SK-N-SH (cell line): ENCODE measurements around the gene BMP4. TPM values are rescaled to one million over a fixed set of nuclear protein-coding genes. Genes with fewer than 3 reads are reported as not detected.

Experiments
- CTCF ChIA-PET: fragments of 300-600, 350-600 bp; formaldehyde crosslinking; extraction: SDS; loops from one replicate; lab custom pipeline; 2021; lab: Yijun Ruan, JAX
- POLR2A ChIA-PET: fragments of 350-600 bp; sonication (Branson Sonifier 250); formaldehyde crosslinking; extraction: SDS; loops from one replicate; lab custom pipeline; 2020; ENCODE audit warnings: antibody characterized with exemption, inconsistent platforms; lab: Yijun Ruan, JAX
- DNase-seq: peaks from one replicate; pipeline ENCODE4 v3.0.0; 2012
- H2AFZ ChIP-seq: fragments of 200-600 bp; sonication (generic); 2 replicates; pipeline ENCODE4 v1.8.1; 2016; ENCODE audit warnings: antibody characterized with exemption, mild to moderate bottlenecking, low read depth
- H3F3A ChIP-seq: fragments of 200-600 bp; sonication (generic); replicated peaks from 2 replicates; pipeline ENCODE3; 2016; ENCODE audit warnings: antibody characterized with exemption, mild to moderate bottlenecking; ENCODE audit not compliant: insufficient read depth
- H3K27ac ChIP-seq, 2 experiments: fragments of 200-500 bp in 1 of 2; fragments of 200-600 bp in 1 of 2; sonication (Bioruptor generic) in 1 of 2; sonication (generic), shearing (Covaris generic) in 1 of 2; 2 replicates each; pipeline versions ENCODE4 v1.5.1 to v1.6.1; 2014 to 2016; ENCODE audit warnings: low read depth in 2 of 2, inconsistent platforms in 1 of 2, low read length in 1 of 2, mild to moderate bottlenecking in 1 of 2, mixed read lengths in 1 of 2
- H3K27me3 ChIP-seq: fragments of 200-600 bp; sonication (generic), shearing (Covaris generic); 2 replicates; pipeline ENCODE4 v1.6.1; 2016; ENCODE audit warnings: mixed run types; ENCODE audit not compliant: insufficient read depth
- H3K36me3 ChIP-seq, 2 experiments: fragments of 200-500 bp in 1 of 2; fragments of 200-600 bp in 1 of 2; sonication (Bioruptor generic) in 1 of 2; sonication (generic) in 1 of 2; replicated peaks in 1 of 2; 2 replicates each; pipeline versions ENCODE3 to v1.5.1; 2014 to 2016; ENCODE audit warnings: low read length in 1 of 2, mild to moderate bottlenecking in 1 of 2; ENCODE audit not compliant: insufficient read depth in 2 of 2, control insufficient read depth in 1 of 2
- H3K4me1 ChIP-seq, 2 experiments: fragments of 200-500 bp in 1 of 2; fragments of 200-600 bp in 1 of 2; sonication (Bioruptor generic) in 1 of 2; sonication (generic), shearing (Covaris generic) in 1 of 2; 2 replicates each; pipeline versions ENCODE4 v1.5.1 to v1.6.1; 2014 to 2016; ENCODE audit warnings: low read depth in 1 of 2, low read length in 1 of 2, mixed run types in 1 of 2; ENCODE audit not compliant: insufficient read depth in 2 of 2, control insufficient read depth in 1 of 2
- H3K4me2 ChIP-seq: fragments of 200-600 bp; sonication (generic), shearing (Covaris generic); 2 replicates; pipeline ENCODE4 v1.6.1; 2017; ENCODE audit warnings: mixed run types
- H3K4me3 ChIP-seq, 2 experiments: fragments of 200-500 bp in 1 of 2; fragments of 200-600 bp in 1 of 2; sonication (Bioruptor generic) in 1 of 2; sonication (generic), shearing (Covaris generic) in 1 of 2; 2 replicates each; pipeline versions ENCODE4 v1.5.1 to v1.8.1; 2014 to 2016; ENCODE audit warnings: low read depth in 2 of 2, inconsistent platforms in 1 of 2, low read length in 1 of 2, mild to moderate bottlenecking in 1 of 2, mixed read lengths in 1 of 2, moderate library complexity in 1 of 2
- H3K79me2 ChIP-seq: fragments of 200-600 bp; sonication (generic); 2 replicates; pipeline ENCODE4 v1.8.1; 2017; ENCODE audit warnings: mild to moderate bottlenecking; ENCODE audit not compliant: insufficient read depth
- H3K9ac ChIP-seq: fragments of 200-600 bp; sonication (generic); 2 replicates; pipeline ENCODE4 v1.6.1; 2017; ENCODE audit warnings: mixed run types
- H3K9me2 ChIP-seq: fragments of 200-600 bp; sonication (generic); 2 replicates; pipeline ENCODE4 v1.6.1; 2017; ENCODE audit warnings: mixed run types
- H3K9me3 ChIP-seq: fragments of 200-600 bp; sonication (generic); 2 replicates; pipeline ENCODE4 v1.6.1; 2017; ENCODE audit warnings: mixed run types, mild to moderate bottlenecking, moderate library complexity
- H4K20me1 ChIP-seq: fragments of 200-600 bp; sonication (generic); 2 replicates; pipeline ENCODE4 v1.6.1; 2017; ENCODE audit warnings: mild to moderate bottlenecking, mixed run types; ENCODE audit not compliant: insufficient read depth
- FOSL2 ChIP-seq: IDR thresholded peaks from 2 replicates; pipeline ENCODE4 v1.4.0; 2012; ENCODE audit warnings: low read depth, mild to moderate bottlenecking, moderate library complexity, borderline replicate concordance
- FOXM1 ChIP-seq: IDR thresholded peaks from 2 replicates; pipeline ENCODE4 v1.4.0; 2012; ENCODE audit warnings: low read depth, mild to moderate bottlenecking
- NRF1 ChIP-seq: IDR thresholded peaks from 2 replicates; pipeline ENCODE4 v1.6.1; 2012; ENCODE audit warnings: low read depth, mild to moderate bottlenecking, low read length
- POLR2AphosphoS5 ChIP-seq: IDR thresholded peaks from 2 replicates; pipeline ENCODE4 v1.6.1; 2012; ENCODE audit warnings: low read depth, low read length
- RCOR1 ChIP-seq: fragments of 150-350 bp; IDR thresholded peaks from 2 replicates; pipeline ENCODE4 v1.6.1; 2017; ENCODE audit warnings: antibody characterized with exemption, low read length
- SMC3 ChIP-seq: IDR thresholded peaks from 2 replicates; pipeline ENCODE4 v1.6.1; 2012; ENCODE audit warnings: low read depth, low read length, improper control_type of control experiment
- WGBS: methylation state at CpG from one replicate; pipeline ENCODE4 v1.1.6; 2017; ENCODE audit warnings: low lambda C conversion rate; 5-methylcytosine and 5-hydroxymethylcytosine counted together
- polyA plus RNA-seq, 3 experiments: library from polyadenylated mRNA; depleted of rRNA; stranded (reverse); fragments of >200 nt; gene quantifications; 2 replicates each; pipeline ENCODE4 v1.2.3, GENCODE V29; 2012
- TF ChIP-seq, protein P1 (sequence below): fragments of 150-350 bp; IDR thresholded peaks from 2 replicates; pipeline ENCODE4 v1.6.1; 2017; ENCODE audit warnings: antibody characterized with exemption, low read length, low read depth, borderline replicate concordance
- TF ChIP-seq, protein P2 (sequence below): IDR thresholded peaks from 2 replicates; pipeline ENCODE4 v1.6.1; 2012; ENCODE audit warnings: mild to moderate bottlenecking, low read depth, low read length, moderate library complexity

The BMP4 gene
- polyA plus RNA-seq, 1 of the 3 experiments (the other 2 are of a cell fraction), result not detected

DNA sequence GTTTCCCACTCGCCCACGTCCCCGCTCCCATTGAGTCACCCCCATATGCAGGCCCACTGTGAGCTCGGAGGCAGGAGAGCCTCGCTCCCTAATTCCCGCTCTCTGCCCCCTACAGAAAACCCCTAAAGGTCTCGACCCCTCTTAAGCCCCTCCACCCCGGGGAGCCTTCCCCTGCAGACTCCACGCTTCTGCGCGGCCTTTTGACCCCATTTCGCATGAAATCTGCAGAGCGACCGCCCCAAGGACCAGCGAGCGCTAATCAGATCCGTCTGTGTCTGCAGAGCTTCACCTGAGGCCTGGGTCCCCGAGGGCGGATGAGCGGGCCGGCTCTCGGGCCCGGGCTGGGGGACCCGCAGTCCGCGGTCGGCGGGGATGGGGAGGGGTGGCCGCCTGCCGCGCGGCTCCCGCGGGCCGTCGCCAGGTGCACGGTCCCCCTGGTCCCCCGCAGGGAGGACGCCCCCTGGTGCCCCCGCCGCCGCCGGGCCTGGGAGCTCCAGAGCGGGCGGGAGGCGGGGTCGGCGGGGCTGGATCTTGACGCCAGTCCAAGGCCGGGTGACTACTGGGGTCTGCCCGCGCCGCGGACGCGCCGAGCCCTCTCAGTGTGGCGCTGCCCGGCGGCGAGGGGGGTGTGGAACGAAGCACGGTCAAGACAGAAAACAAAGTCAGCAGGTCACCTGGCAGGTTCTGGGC, 10.1 kb downstream of the BMP4 start:
- DNase-seq, result peak; percentile 51
- no peaks in the 10 kb centered on the region for H3K9me3 ChIP-seq
- POLR2A ChIA-PET, result no interaction called here
- H3K9ac ChIP-seq, result no peak overlapping the region
- no peaks in the 10 kb centered on the region for H4K20me1 ChIP-seq
- H3K27ac ChIP-seq, result no peak overlapping the region
- H3K9me2 ChIP-seq, result no peaks in the 10 kb centered on the region
- H3K4me2 ChIP-seq, result no peak overlapping the region
- CTCF ChIA-PET, result interaction anchor here (1.0 to 1.6 kb wide), 5 partner anchors 11 to 401 kb away, joined by 3 to 4 read pairs (median 3); no protein-coding TSS in a partner anchor
- no peaks in the 10 kb centered on the region for H3K79me2 ChIP-seq
- H2AFZ ChIP-seq, result no peak overlapping the region
- H3K27me3 ChIP-seq, result peaks cover 73% of the 10 kb centered on the region
- 21% methylated on average over 24 of the region's 63 CpGs for WGBS
- no peaks in the 10 kb centered on the region; a peak in 1 of 4 replicates for H3K4me1 ChIP-seq
- H3F3A ChIP-seq, result no peaks in the 10 kb centered on the region
- no peak overlapping the region for H3K4me3 ChIP-seq
- TF ChIP-seq, protein P1, sequence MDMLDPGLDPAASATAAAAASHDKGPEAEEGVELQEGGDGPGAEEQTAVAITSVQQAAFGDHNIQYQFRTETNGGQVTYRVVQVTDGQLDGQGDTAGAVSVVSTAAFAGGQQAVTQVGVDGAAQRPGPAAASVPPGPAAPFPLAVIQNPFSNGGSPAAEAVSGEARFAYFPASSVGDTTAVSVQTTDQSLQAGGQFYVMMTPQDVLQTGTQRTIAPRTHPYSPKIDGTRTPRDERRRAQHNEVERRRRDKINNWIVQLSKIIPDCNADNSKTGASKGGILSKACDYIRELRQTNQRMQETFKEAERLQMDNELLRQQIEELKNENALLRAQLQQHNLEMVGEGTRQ, result no peak
- no peak for TF ChIP-seq POLR2AphosphoS5
- H3K36me3 ChIP-seq, result no peaks in the 10 kb centered on the region

DNA sequence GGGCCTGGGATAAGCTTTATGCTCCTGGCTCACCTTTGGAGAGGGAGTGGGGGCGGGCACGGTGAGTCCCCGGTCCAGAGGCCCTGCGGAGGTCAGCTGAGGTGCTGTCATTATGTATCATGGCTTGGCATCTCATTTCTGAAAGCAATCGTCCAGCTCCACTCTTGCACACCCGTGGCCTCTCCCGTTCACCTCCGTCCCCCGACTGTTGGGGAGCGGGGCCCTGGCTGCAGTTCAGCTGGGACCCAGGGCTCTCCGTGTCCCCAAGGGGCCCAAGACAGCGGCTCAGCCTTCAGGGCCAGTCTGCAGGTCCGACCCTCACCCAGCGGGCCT, 10.6 kb downstream of the BMP4 start:
- no peak overlapping the region for H3K27ac ChIP-seq
- peaks cover 67% of the 10 kb centered on the region for H3K27me3 ChIP-seq
- no peaks in the 10 kb centered on the region for H3K79me2 ChIP-seq
- POLR2A ChIA-PET, result no interaction called here
- TF ChIP-seq FOSL2, result no peak
- DNase-seq, result no peak
- WGBS, result 21% methylated on average over 14 of the region's 14 CpGs
- H3K9ac ChIP-seq, result no peak overlapping the region
- no peaks in the 10 kb centered on the region for H3K9me2 ChIP-seq
- no peaks in the 10 kb centered on the region for H3F3A ChIP-seq
- no peak overlapping the region for H2AFZ ChIP-seq
- no peaks in the 10 kb centered on the region; a peak in 1 of 4 replicates for H3K4me1 ChIP-seq
- CTCF ChIA-PET, result interaction anchor here (1.0 to 1.6 kb wide), 4 partner anchors 10 to 402 kb away, joined by 3 to 4 read pairs (median 3); no protein-coding TSS in a partner anchor
- no peaks in the 10 kb centered on the region for H3K36me3 ChIP-seq
- H3K9me3 ChIP-seq, result no peaks in the 10 kb centered on the region
- no peaks in the 10 kb centered on the region for H4K20me1 ChIP-seq
- H3K4me2 ChIP-seq, result no peak overlapping the region
- no peak overlapping the region for H3K4me3 ChIP-seq

DNA sequence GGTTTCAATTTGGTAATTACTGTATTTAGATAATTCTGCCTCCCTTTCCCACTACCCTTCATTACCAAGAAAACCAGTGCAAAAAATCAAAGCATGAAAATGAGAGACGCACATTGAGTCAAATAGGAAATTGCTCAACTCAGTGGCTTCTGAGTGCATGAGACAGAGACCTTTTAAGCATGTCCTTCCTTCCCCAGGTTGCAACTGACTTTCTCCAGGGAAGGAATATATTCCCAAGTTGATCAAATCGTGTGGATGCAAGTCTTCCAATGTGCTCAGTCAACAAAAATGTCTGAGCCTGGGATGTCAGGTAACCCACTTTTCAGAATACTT, 12.9 kb downstream of the BMP4 start:
- Histone ChIP-seq H3F3A (no peaks in the 10 kb centered on the region), H3K4me2 (no peak overlapping the region), H3K4me3 (no peak overlapping the region), H3K36me3 (no peaks in the 10 kb centered on the region), H2AFZ (no peak overlapping the region), H3K27ac (no peak overlapping the region), H4K20me1 (no peaks in the 10 kb centered on the region), H3K9me3 (no peaks in the 10 kb centered on the region), H3K4me1 (no peaks in the 10 kb centered on the region; a peak in 1 of 4 replicates), H3K27me3 (peaks cover 57% of the 10 kb centered on the region), H3K9me2 (no peaks in the 10 kb centered on the region), H3K79me2 (no peaks in the 10 kb centered on the region), H3K9ac (no peak overlapping the region)
- ChIA-PET POLR2A (no interaction called here), CTCF (interaction anchor here (0.7 kb wide), 1 partner anchor 20 kb away, joined by 3 read pairs; no protein-coding TSS in a partner anchor)
- DNase-seq, result no peak
- 5% methylated on average over 2 of the region's 2 CpGs for WGBS
- TF ChIP-seq POLR2AphosphoS5, result no peak
- TF ChIP-seq NRF1, result no peak
- TF ChIP-seq, protein P2, sequence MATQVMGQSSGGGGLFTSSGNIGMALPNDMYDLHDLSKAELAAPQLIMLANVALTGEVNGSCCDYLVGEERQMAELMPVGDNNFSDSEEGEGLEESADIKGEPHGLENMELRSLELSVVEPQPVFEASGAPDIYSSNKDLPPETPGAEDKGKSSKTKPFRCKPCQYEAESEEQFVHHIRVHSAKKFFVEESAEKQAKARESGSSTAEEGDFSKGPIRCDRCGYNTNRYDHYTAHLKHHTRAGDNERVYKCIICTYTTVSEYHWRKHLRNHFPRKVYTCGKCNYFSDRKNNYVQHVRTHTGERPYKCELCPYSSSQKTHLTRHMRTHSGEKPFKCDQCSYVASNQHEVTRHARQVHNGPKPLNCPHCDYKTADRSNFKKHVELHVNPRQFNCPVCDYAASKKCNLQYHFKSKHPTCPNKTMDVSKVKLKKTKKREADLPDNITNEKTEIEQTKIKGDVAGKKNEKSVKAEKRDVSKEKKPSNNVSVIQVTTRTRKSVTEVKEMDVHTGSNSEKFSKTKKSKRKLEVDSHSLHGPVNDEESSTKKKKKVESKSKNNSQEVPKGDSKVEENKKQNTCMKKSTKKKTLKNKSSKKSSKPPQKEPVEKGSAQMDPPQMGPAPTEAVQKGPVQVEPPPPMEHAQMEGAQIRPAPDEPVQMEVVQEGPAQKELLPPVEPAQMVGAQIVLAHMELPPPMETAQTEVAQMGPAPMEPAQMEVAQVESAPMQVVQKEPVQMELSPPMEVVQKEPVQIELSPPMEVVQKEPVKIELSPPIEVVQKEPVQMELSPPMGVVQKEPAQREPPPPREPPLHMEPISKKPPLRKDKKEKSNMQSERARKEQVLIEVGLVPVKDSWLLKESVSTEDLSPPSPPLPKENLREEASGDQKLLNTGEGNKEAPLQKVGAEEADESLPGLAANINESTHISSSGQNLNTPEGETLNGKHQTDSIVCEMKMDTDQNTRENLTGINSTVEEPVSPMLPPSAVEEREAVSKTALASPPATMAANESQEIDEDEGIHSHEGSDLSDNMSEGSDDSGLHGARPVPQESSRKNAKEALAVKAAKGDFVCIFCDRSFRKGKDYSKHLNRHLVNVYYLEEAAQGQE, result no peak
- TF ChIP-seq SMC3, result no peak
- TF ChIP-seq RCOR1, result no peak
- no peak for TF ChIP-seq FOSL2
- no peak for TF ChIP-seq FOXM1
